ENCODE measurements around the gene RALY. TPM values are rescaled to one million over a fixed set of nuclear protein-coding genes. Genes with fewer than 3 reads are reported as not detected.

Gene RALY
- total and polyA plus RNA-seq, 3 donors from 2014 or later = 184 to 247 (median 224) TPM

DNA sequence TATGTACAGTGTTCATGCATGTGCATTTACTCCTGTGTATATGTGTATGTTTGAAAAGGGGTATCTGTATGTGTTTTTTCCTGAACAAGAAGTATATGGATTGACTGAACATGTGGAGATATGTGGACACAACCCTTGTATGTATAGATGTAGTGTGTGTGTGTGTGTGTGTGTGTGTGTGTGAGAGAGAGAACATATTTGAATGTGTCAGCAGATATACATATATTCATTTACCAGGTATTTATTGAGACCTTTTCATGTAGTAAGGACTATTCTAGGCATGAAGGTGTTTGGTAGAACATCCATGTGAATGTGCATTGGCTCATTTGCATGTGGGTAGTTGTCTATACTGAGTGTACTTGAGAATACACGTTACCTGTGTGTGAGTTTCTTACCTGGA, 79.1 kb downstream of the RALY start:
- 92% methylated on average over 1 of the region's 1 CpG for WGBS, 2 donors
- no peaks in the 10 kb centered on the region for H3K36me3 ChIP-seq (ENCODE audit: low read depth, missing control alignments)
- no peak for DNase-seq
- no peaks in the 10 kb centered on the region for H3K9me3 ChIP-seq
- H3K4me3 ChIP-seq = no peak overlapping the region
- no peak overlapping the region for H3K27ac ChIP-seq
- TF ChIP-seq, protein P1, sequence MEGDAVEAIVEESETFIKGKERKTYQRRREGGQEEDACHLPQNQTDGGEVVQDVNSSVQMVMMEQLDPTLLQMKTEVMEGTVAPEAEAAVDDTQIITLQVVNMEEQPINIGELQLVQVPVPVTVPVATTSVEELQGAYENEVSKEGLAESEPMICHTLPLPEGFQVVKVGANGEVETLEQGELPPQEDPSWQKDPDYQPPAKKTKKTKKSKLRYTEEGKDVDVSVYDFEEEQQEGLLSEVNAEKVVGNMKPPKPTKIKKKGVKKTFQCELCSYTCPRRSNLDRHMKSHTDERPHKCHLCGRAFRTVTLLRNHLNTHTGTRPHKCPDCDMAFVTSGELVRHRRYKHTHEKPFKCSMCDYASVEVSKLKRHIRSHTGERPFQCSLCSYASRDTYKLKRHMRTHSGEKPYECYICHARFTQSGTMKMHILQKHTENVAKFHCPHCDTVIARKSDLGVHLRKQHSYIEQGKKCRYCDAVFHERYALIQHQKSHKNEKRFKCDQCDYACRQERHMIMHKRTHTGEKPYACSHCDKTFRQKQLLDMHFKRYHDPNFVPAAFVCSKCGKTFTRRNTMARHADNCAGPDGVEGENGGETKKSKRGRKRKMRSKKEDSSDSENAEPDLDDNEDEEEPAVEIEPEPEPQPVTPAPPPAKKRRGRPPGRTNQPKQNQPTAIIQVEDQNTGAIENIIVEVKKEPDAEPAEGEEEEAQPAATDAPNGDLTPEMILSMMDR (IDR thresholded peaks at IDR 0.05) = no peak
- TF ChIP-seq POLR2A (IDR thresholded peaks at IDR 0.05) = no peak
- H3K4me1 ChIP-seq = peaks cover 11% of the 10 kb centered on the region
- no peaks in the 10 kb centered on the region for H3K27me3 ChIP-seq
- intact Hi-C loops (cut with DNase I; ENCODE audit: low total_unique reads) = loop anchor here (10.0 kb wide), 1 partner anchor 208 kb away; no protein-coding TSS in a partner anchor

DNA sequence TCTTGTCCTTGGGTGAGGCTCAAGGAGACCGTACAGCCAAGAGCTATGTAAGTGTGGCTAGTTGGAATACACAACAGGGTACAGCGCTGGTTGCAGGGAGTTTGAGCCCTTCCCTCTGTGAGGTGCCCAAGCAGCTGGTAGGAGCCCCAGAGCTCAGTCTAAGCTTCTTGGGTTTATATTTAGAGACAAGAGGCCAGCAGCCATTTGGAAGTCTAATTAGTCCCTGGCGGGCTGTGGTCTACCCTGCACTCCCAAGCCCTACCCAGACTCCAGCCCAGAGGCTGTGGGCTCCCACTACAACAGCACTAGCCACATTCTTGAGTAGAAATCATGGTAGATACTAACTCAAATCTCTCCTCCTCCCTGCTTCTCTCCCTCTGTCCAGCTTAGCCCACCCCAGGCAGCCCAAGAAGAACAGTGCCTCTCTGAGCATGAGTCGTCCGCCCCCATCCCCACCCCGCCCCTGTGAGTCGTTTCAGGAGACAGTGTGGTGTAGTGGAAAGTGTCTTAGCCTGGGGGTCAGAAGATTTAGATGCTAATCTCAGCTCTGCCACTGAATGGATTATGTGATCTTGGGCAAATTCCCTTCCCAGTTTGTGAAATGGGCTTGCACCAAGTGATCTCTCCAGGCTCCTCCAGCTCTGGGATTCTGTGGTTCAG, 80.5 kb downstream of the RALY start:
- intact Hi-C loops (cut with DNase I; ENCODE audit: low total_unique reads) = loop anchor here (10.0 kb wide), 1 partner anchor 209 kb away; no protein-coding TSS in a partner anchor
- H3K9me3 ChIP-seq = no peaks in the 10 kb centered on the region
- H3K36me3 ChIP-seq (ENCODE audit: low read depth, missing control alignments) = no peaks in the 10 kb centered on the region
- H3K4me1 ChIP-seq = peaks cover 8% of the 10 kb centered on the region
- 69 to 94% methylated on average over 4 to 7 of the region's 7 CpGs for WGBS, 2 donors
- no peaks in the 10 kb centered on the region for H3K27me3 ChIP-seq
- TF ChIP-seq POLR2A (IDR thresholded peaks at IDR 0.05) = no peak
- TF ChIP-seq, protein P1 (IDR thresholded peaks at IDR 0.05) = no peak
- no peak for DNase-seq
- H3K4me3 ChIP-seq = no peak overlapping the region
- no peak overlapping the region for H3K27ac ChIP-seq

DNA sequence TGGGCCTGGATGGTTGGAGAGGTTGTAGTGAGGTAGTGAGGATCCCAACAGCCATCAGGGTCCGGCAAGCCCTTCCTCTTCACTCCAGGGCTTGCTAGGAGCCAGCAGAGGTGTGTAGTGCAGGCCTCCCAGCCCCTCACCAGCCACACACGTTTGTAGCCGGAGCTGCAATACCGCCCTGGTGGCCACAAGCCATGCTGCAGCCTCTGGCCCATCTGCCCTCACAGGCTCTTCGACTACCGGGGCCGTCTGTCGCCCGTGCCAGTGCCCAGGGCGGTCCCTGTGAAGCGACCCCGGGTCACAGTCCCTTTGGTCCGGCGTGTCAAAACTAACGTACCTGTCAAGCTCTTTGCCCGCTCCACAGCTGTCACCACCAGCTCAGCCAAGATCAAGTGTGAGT, 81.9 kb downstream of the RALY start:
- Histone ChIP-seq H3K27ac (no peak overlapping the region), H3K36me3 (ENCODE audit: low read depth, missing control alignments) (no peaks in the 10 kb centered on the region), H3K9me3 (no peaks in the 10 kb centered on the region), H3K4me3 (no peak overlapping the region), H3K4me1 (no peaks in the 10 kb centered on the region), H3K27me3 (no peaks in the 10 kb centered on the region)
- intact Hi-C loops (cut with DNase I; ENCODE audit: low total_unique reads) = loop anchor here (10.0 kb wide), 1 partner anchor 211 kb away; no protein-coding TSS in a partner anchor
- no peak for TF ChIP-seq POLR2A (IDR thresholded peaks at IDR 0.05)
- TF ChIP-seq, protein P1 (IDR thresholded peaks at IDR 0.05) = peak in 2 of 3 experiments; percentile 17 to 29
- DNase-seq = no peak
- 73 to 83% methylated on average over 16 of the region's 16 CpGs for WGBS, 2 donors

DNA sequence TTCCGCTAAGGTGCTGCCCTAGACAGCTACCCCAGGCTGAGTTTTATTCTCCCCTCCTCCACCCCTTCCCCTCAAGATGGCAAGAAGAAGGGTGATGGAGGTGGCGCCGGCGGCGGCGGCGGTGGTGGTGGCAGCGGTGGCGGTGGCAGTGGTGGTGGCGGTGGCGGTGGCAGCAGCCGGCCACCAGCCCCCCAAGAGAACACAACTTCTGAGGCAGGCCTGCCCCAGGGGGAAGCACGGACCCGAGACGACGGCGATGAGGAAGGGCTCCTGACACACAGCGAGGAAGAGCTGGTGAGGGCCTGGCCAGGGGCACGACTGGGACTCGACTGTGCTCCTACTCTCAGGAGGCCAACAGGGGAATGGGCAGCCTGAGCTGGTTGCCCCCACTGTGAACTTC, 83.2 kb downstream of the RALY start:
- intact Hi-C loops (cut with DNase I; ENCODE audit: low total_unique reads) = loop anchor here (10.0 kb wide), 1 partner anchor 212 kb away; no protein-coding TSS in a partner anchor
- 94 to 95% methylated on average over 19 to 20 of the region's 20 CpGs for WGBS, 2 donors
- Histone ChIP-seq H3K27me3 (no peaks in the 10 kb centered on the region), H3K36me3 (ENCODE audit: low read depth, missing control alignments) (no peaks in the 10 kb centered on the region), H3K4me1 (no peaks in the 10 kb centered on the region), H3K27ac (no peak overlapping the region), H3K4me3 (no peak overlapping the region), H3K9me3 (no peaks in the 10 kb centered on the region)
- TF ChIP-seq, protein P1 (IDR thresholded peaks at IDR 0.05) = no peak
- no peak for TF ChIP-seq POLR2A (IDR thresholded peaks at IDR 0.05)
- no peak for DNase-seq

DNA sequence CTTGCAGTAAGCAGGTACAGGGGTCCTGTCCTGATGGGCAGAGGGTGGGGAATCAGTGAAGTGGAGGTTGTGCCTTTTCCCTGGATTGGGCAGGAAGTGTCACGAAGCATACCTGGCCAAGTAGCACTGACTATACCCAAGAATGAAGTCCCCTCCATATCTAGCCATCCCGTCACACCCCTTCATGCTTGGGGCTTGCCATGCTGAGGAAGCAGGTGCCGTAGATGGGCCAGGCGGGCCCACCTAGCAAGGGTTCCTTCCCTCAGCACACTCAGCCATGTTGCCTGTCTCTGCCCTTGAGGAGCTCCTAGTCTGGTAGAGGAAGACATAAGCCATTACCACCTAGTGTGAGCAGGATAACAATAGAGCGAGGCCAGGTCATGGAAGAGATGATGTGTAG, 84.8 kb downstream of the RALY start:
- Histone ChIP-seq H3K27me3 (no peaks in the 10 kb centered on the region), H3K27ac (no peak overlapping the region), H3K9me3 (no peaks in the 10 kb centered on the region), H3K36me3 (ENCODE audit: low read depth, missing control alignments) (no peaks in the 10 kb centered on the region), H3K4me1 (peaks cover 8% of the 10 kb centered on the region), H3K4me3 (no peak overlapping the region)
- DNase-seq = no peak
- TF ChIP-seq, protein P1 (IDR thresholded peaks at IDR 0.05) = no peak
- TF ChIP-seq POLR2A (IDR thresholded peaks at IDR 0.05) = no peak
- 96 to 100% methylated on average over 3 to 5 of the region's 5 CpGs for WGBS, 2 donors
- intact Hi-C loops (cut with DNase I; ENCODE audit: low total_unique reads) = loop anchor here (10.0 kb wide), 1 partner anchor 214 kb away; no protein-coding TSS in a partner anchor

Data from testis (tissue), 3 donors.